Neural progenitor cell (in vitro differentiated cells): ENCODE data around the gene ANKRD6. TPM values are rescaled to one million over a fixed set of nuclear protein-coding genes. Genes with fewer than 3 reads are reported as not detected.

ENCODE experiments used
- DNase-seq: peaks from one replicate; pipeline ENCODE4 v3.0.0-alpha.2; 2016; ENCODE audit warnings: low spot score
- H2AFZ ChIP-seq: fragments of 200-600 bp; sonication (generic); replicated peaks from 2 replicates; pipeline ENCODE4 v1.6.1; 2016; ENCODE audit warnings: antibody characterized with exemption
- H3F3A ChIP-seq: fragments of 200-600 bp; sonication (generic); 2 replicates; pipeline ENCODE4 v1.6.1; 2016; ENCODE audit warnings: antibody characterized with exemption, low read depth
- H3K27ac ChIP-seq: fragments of 200-600 bp; sonication (generic); 2 replicates; pipeline ENCODE4 v1.5.1; 2016; ENCODE audit warnings: mild to moderate bottlenecking
- H3K27me3 ChIP-seq: fragments of 200-600 bp; sonication (generic); 2 replicates; pipeline ENCODE4 v1.6.1; 2016; ENCODE audit warnings: mild to moderate bottlenecking, moderate library complexity
- H3K36me3 ChIP-seq: fragments of 200-600 bp; sonication (generic); 2 replicates; pipeline ENCODE4 v1.5.1; 2016
- H3K4me1 ChIP-seq: fragments of 200-600 bp; sonication (generic); 2 replicates; pipeline ENCODE4 v1.6.1; 2016; ENCODE audit warnings: mixed run types
- H3K4me2 ChIP-seq: fragments of 200-600 bp; sonication (generic); 2 replicates; pipeline ENCODE4 v1.6.1; 2016
- H3K4me3 ChIP-seq: fragments of 200-600 bp; sonication (generic); 2 replicates; pipeline ENCODE4 v1.5.1; 2016
- H3K79me2 ChIP-seq: fragments of 200-600 bp; sonication (generic); 2 replicates; pipeline ENCODE4 v1.6.1; 2016; ENCODE audit warnings: low read depth
- H3K9ac ChIP-seq: fragments of 200-600 bp; sonication (generic); 2 replicates; pipeline ENCODE4 v1.6.1; 2016
- H3K9me3 ChIP-seq: fragments of 200-600 bp; sonication (generic); 2 replicates; pipeline ENCODE4 v1.5.1; 2016; ENCODE audit warnings: low read depth
- H4K20me1 ChIP-seq: fragments of 200-600 bp; sonication (generic); 2 replicates; pipeline ENCODE4 v1.6.1; 2016; ENCODE audit warnings: low read depth
- H3K27ac Mint-ChIP-seq: 3 replicates; pipeline ENCODE4 v1.8.0; 2021; ENCODE audit warnings: mixed read lengths
- H3K27me3 Mint-ChIP-seq: 2 replicates; pipeline ENCODE4 v1.8.0; 2022; ENCODE audit warnings: low read depth, mild to moderate bottlenecking, inconsistent platforms, moderate library complexity, mixed read lengths; ENCODE audit not compliant: insufficient read depth
- H3K36me3 Mint-ChIP-seq: 3 replicates; pipeline ENCODE4 v1.8.0; 2021; ENCODE audit warnings: mixed read lengths
- H3K4me1 Mint-ChIP-seq: 3 replicates; pipeline ENCODE4 v1.8.0; 2021; ENCODE audit warnings: mixed read lengths
- H3K4me3 Mint-ChIP-seq: 3 replicates; pipeline ENCODE4 v1.8.0; 2021; ENCODE audit warnings: mild to moderate bottlenecking, moderate library complexity, mixed read lengths
- H3K9me3 Mint-ChIP-seq: 3 replicates; pipeline ENCODE4 v1.8.0; 2020; ENCODE audit warnings: mixed read lengths
- EZH2 ChIP-seq: fragments of 200-600 bp; sonication (generic); IDR thresholded peaks from 2 replicates; pipeline ENCODE4 v1.6.1; 2017; ENCODE audit warnings: antibody characterized with exemption, mild to moderate bottlenecking, moderate library complexity
- EZH2phosphoT487 ChIP-seq: fragments of 200-600 bp; sonication (generic); IDR thresholded peaks from 2 replicates; pipeline ENCODE4 v1.6.1; 2017; ENCODE audit warnings: antibody characterized with exemption
- total RNA-seq: library from RNA; depleted of rRNA; stranded (reverse); fragments of >200 nt; gene quantifications from 2 replicates; pipeline ENCODE4 v1.2.3, GENCODE V29; 2015; ENCODE audit warnings: low replicate concordance
- TF ChIP-seq, protein P1 (sequence below): fragments of 200-600 bp; sonication (generic); IDR thresholded peaks from 2 replicates; pipeline ENCODE4 v1.5.1; 2017; ENCODE audit warnings: antibody characterized with exemption, mild to moderate bottlenecking

The ANKRD6 gene
- 36.3 and 45.0 TPM in 2 replicates for total RNA-seq

- no peak within 1 kb of the TSS for H3K27ac ChIP-seq
- H3K79me2 ChIP-seq: peaks cover 29% of the 10 kb centered on the region
- peak; percentile 93 for DNase-seq
- H3K4me3 ChIP-seq: peak within 1 kb of the TSS; percentile 84
- no peaks in the 10 kb centered on the region for H3K9me3 Mint-ChIP-seq
- H3K27me3 Mint-ChIP-seq: peaks cover 4% of the 10 kb centered on the region
- H3K36me3 ChIP-seq: no peaks in the 10 kb centered on the region
- TF ChIP-seq, protein P1, sequence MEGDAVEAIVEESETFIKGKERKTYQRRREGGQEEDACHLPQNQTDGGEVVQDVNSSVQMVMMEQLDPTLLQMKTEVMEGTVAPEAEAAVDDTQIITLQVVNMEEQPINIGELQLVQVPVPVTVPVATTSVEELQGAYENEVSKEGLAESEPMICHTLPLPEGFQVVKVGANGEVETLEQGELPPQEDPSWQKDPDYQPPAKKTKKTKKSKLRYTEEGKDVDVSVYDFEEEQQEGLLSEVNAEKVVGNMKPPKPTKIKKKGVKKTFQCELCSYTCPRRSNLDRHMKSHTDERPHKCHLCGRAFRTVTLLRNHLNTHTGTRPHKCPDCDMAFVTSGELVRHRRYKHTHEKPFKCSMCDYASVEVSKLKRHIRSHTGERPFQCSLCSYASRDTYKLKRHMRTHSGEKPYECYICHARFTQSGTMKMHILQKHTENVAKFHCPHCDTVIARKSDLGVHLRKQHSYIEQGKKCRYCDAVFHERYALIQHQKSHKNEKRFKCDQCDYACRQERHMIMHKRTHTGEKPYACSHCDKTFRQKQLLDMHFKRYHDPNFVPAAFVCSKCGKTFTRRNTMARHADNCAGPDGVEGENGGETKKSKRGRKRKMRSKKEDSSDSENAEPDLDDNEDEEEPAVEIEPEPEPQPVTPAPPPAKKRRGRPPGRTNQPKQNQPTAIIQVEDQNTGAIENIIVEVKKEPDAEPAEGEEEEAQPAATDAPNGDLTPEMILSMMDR: peak; percentile 83
- TF ChIP-seq EZH2: no peak
- peak within 1 kb of the TSS; percentile 77 for H2AFZ ChIP-seq
- peaks cover 2% of the 10 kb centered on the region for H3K36me3 Mint-ChIP-seq
- peaks cover 19% of the 10 kb centered on the region for H3F3A ChIP-seq
- peaks cover 7% of the 10 kb centered on the region for H3K27me3 ChIP-seq
- H3K4me1 Mint-ChIP-seq: peaks cover 30% of the 10 kb centered on the region
- H3K4me2 ChIP-seq: peak within 1 kb of the TSS; percentile 99
- peak within 1 kb of the TSS; percentile 84 for H3K27ac Mint-ChIP-seq
- no peaks in the 10 kb centered on the region for H3K9me3 ChIP-seq
- peak within 1 kb of the TSS; percentile 93 for H3K4me3 Mint-ChIP-seq
- H3K9ac ChIP-seq: peak within 1 kb of the TSS; percentile 28
- peaks cover 5% of the 10 kb centered on the region for H4K20me1 ChIP-seq
- H3K4me1 ChIP-seq: peaks cover 29% of the 10 kb centered on the region
Observed at GRCh38 chr6:89432875-89433251, at the start of gene ANKRD6. Gene ANKRD6 (plus strand): TSS chr6:89433152. CDS start chr6:89566977, 133,825 bp downstream.

DNA sequence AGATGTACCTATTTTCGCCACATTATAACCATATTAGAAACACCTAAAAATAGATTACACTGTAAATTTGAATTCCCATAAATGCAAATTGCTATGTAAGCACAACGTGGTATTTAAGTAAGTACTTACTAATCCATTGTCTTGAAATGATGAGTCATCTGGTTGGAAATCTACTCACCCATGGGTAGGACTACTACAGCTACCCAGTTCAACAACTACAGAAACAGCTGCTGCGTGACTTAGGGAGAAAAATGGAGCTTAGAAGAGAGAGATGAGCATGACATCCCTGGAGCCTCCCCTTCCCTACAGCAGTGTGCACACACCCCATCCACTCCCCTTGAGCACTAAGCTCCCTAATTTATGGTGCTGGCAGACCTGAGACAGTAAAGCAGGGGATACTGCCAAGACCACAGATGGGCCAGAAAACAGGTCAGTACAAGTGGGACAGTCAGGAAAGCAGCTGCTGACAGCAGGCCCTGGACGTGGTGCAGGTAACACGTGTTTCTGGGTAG lies 47.7 kb upstream of the ANKRD6 start:
- Histone ChIP-seq H3K27ac (no peak overlapping the region), H3K9me3 (no peaks in the 10 kb centered on the region), H3K9ac (no peak overlapping the region), H3K4me3 (no peak overlapping the region), H3F3A (no peaks in the 10 kb centered on the region), H3K79me2 (no peaks in the 10 kb centered on the region), H3K4me1 (peaks cover 4% of the 10 kb centered on the region), H3K36me3 (no peaks in the 10 kb centered on the region), H3K4me2 (no peak overlapping the region), H3K27me3 (no peaks in the 10 kb centered on the region), H2AFZ (no peak overlapping the region), H4K20me1 (no peaks in the 10 kb centered on the region)
- no peak for DNase-seq
- H3K4me1 Mint-ChIP-seq: peaks cover 10% of the 10 kb centered on the region
- no peak overlapping the region for H3K27ac Mint-ChIP-seq
- H3K27me3 Mint-ChIP-seq: peaks cover 2% of the 10 kb centered on the region
- H3K36me3 Mint-ChIP-seq: peaks cover 12% of the 10 kb centered on the region
- H3K4me3 Mint-ChIP-seq: no peak overlapping the region
- H3K9me3 Mint-ChIP-seq: no peaks in the 10 kb centered on the region
- TF ChIP-seq EZH2phosphoT487: no peak
- TF ChIP-seq, protein P1: no peak
- no peak for TF ChIP-seq EZH2

DNA sequence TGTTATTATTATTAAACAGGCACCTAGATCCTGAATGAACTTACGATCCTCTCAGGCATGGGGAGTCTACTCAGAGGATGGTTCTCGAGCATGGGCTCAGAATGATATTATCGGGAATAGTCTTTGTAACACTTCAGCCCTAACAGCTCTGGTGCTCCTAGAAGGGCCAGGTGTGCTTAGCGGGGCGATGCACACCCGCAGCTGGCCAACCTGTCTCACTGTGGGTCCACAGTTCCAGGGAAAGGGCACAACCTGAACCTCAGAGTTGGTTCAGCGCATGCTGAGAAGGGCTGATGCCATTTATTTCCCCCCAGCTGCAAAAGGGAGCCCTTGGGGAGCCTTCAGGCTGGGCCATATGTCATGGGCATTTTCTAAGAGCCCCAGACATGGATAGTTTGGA lies 47.1 kb upstream of the ANKRD6 start:
- Histone ChIP-seq H3F3A (no peaks in the 10 kb centered on the region), H3K4me2 (no peak overlapping the region), H2AFZ (no peak overlapping the region), H3K9me3 (no peaks in the 10 kb centered on the region), H3K36me3 (no peaks in the 10 kb centered on the region), H3K4me1 (peaks cover 4% of the 10 kb centered on the region), H4K20me1 (no peaks in the 10 kb centered on the region), H3K27me3 (no peaks in the 10 kb centered on the region), H3K79me2 (no peaks in the 10 kb centered on the region), H3K4me3 (no peak overlapping the region), H3K27ac (no peak overlapping the region), H3K9ac (no peak overlapping the region)
- H3K9me3 Mint-ChIP-seq: no peaks in the 10 kb centered on the region
- TF ChIP-seq EZH2: no peak
- TF ChIP-seq, protein P1: no peak
- no peak for TF ChIP-seq EZH2phosphoT487
- H3K27me3 Mint-ChIP-seq: peaks cover 2% of the 10 kb centered on the region
- no peak for DNase-seq
- peaks cover 12% of the 10 kb centered on the region for H3K36me3 Mint-ChIP-seq
- H3K4me1 Mint-ChIP-seq: peaks cover 10% of the 10 kb centered on the region
- no peak overlapping the region for H3K27ac Mint-ChIP-seq
- H3K4me3 Mint-ChIP-seq: no peak overlapping the region
